ENCODE results near the gene DSCAML1. TPM values are rescaled to one million over a fixed set of nuclear protein-coding genes. Genes with fewer than 3 reads are reported as not detected.

The DSCAML1 gene
- total and polyA plus RNA-seq, 2 donors = 0.32 to 0.47 TPM

DNA sequence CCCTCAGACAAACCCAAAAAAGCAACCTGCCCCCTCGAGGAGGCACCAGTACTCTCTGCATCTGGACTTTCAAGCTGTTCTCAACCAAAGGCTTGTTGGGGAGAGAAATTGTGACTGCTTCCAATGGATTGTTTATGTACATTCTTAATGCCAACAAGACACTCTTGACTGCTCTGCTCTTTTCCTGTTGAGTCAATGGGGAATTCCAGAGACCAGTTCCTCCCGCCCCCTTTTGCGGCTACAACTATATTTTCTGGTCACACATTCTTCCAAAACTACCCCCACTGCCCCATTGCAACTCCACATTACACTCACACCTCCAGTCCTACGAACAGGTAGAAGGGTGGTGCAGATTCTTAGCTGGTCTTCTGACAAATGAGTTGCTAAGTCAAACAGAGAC, 187.0 kb downstream of the DSCAML1 start:
- no peak overlapping the region for H3K4me3 ChIP-seq (ENCODE audit: low read length in 2 of 2)
- H3K36me3 ChIP-seq (ENCODE audit: control insufficient read depth in 2 of 2, insufficient read depth in 2 of 2, low read length in 1 of 2) = no peaks in the 10 kb centered on the region
- WGBS = 87% methylated on average over 4 of the region's 4 CpGs
- no peaks in the 10 kb centered on the region for H3K4me1 ChIP-seq (ENCODE audit: control insufficient read depth in 2 of 2, insufficient read depth in 2 of 2, low read length in 2 of 2)
- H3K27me3 ChIP-seq (ENCODE audit: control insufficient read depth in 2 of 2, insufficient read depth in 1 of 2, low read length in 1 of 2) = peaks cover 0 to 12% of the 10 kb centered on the region in 2 donors
- DNase-seq (ENCODE audit: low read depth in 6 of 9, low spot score in 9 of 9) = no peak
- H3K27ac ChIP-seq (ENCODE audit: low read depth in 1 of 2, low read length in 1 of 2) = no peak overlapping the region
- no peaks in the 10 kb centered on the region for H3K9me3 ChIP-seq (ENCODE audit: control insufficient read depth in 2 of 2, insufficient read depth in 1 of 2, low read length in 1 of 2)

DNA sequence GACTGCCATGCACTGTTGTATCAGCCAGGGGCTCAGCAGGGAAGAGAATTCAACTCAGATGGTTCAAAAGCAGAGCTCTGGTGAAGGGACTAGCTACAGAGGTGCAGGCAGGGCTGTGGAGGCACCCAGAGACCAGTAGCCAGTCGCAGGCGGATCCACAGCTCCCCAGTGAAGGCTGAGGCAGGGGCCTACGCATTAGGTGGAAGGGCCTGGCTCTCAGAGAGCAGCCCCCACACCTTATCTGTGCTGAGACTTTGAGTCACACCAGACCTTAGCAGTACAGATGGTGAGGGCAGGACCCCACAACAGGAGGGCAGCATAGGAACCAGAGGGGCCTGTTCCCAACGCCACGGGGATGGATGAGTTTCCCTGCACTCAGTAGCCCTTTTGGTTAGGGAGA, 189.6 kb downstream of the DSCAML1 start:
- H3K27ac ChIP-seq (ENCODE audit: low read depth in 1 of 2, low read length in 1 of 2) = no peak overlapping the region
- no peak for DNase-seq (ENCODE audit: low read depth in 6 of 9, low spot score in 9 of 9)
- WGBS = 94% methylated on average over 5 of the region's 5 CpGs
- no peaks in the 10 kb centered on the region for H3K9me3 ChIP-seq (ENCODE audit: control insufficient read depth in 2 of 2, insufficient read depth in 1 of 2, low read length in 1 of 2)
- no peaks in the 10 kb centered on the region for H3K4me1 ChIP-seq (ENCODE audit: control insufficient read depth in 2 of 2, insufficient read depth in 2 of 2, low read length in 2 of 2)
- no peak overlapping the region for H3K4me3 ChIP-seq (ENCODE audit: low read length in 2 of 2)
- H3K36me3 ChIP-seq (ENCODE audit: control insufficient read depth in 2 of 2, insufficient read depth in 2 of 2, low read length in 1 of 2) = no peaks in the 10 kb centered on the region
- peaks cover 0 to 17% of the 10 kb centered on the region in 2 donors for H3K27me3 ChIP-seq (ENCODE audit: control insufficient read depth in 2 of 2, insufficient read depth in 1 of 2, low read length in 1 of 2)

DNA sequence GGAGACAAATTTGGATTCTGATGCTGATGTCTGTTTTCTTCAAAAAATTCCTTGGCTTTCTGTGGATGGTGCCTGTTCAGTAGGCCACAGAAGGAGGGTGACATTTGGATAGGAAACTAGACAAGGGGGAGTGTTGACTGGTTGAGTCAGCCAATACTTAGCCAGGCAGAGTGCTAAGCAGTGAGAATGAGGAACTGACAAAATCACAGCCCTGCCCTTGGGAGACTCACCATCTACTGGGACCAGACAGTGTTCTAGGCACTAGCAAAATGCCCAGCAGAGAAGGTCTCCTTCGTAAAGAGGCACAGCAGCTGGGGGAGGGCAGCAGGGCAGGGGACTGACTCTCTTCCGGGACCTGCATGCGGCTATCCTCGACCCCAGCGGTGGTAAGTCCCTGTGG, 190.2 kb downstream of the DSCAML1 start:
- H3K4me1 ChIP-seq (ENCODE audit: control insufficient read depth in 2 of 2, insufficient read depth in 2 of 2, low read length in 2 of 2) = no peaks in the 10 kb centered on the region
- peaks cover 0 to 15% of the 10 kb centered on the region in 2 donors for H3K27me3 ChIP-seq (ENCODE audit: control insufficient read depth in 2 of 2, insufficient read depth in 1 of 2, low read length in 1 of 2)
- no peak overlapping the region for H3K27ac ChIP-seq (ENCODE audit: low read depth in 1 of 2, low read length in 1 of 2)
- no peaks in the 10 kb centered on the region for H3K9me3 ChIP-seq (ENCODE audit: control insufficient read depth in 2 of 2, insufficient read depth in 1 of 2, low read length in 1 of 2)
- WGBS = 94% methylated on average over 5 of the region's 5 CpGs
- H3K4me3 ChIP-seq (ENCODE audit: low read length in 2 of 2) = no peak overlapping the region
- H3K36me3 ChIP-seq (ENCODE audit: control insufficient read depth in 2 of 2, insufficient read depth in 2 of 2, low read length in 1 of 2) = no peaks in the 10 kb centered on the region
- DNase-seq (ENCODE audit: low read depth in 6 of 9, low spot score in 9 of 9) = no peak

DNA sequence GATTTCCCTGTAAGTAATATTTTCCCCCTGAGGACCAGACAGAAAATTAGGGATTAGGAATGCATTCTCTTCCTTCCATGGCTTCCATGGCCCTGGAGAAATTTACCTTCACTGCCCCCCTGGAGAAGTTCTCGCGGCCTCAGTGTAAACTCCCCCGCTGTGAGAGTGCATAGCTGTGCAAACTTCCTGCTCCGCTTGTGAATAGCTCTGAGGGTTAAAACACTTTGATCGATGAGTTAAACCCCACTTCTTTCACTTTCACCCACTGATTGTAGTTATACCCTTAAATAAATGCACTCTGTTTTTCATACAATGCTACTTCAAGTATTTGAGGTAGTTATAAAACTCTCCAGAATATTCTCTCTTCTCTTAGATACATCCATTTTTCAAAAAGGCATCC, 190.8 kb downstream of the DSCAML1 start:
- Histone ChIP-seq H3K4me1 (ENCODE audit: control insufficient read depth in 2 of 2, insufficient read depth in 2 of 2, low read length in 2 of 2) (no peaks in the 10 kb centered on the region), H3K9me3 (ENCODE audit: control insufficient read depth in 2 of 2, insufficient read depth in 1 of 2, low read length in 1 of 2) (no peaks in the 10 kb centered on the region), H3K4me3 (ENCODE audit: low read length in 2 of 2) (no peak overlapping the region), H3K27me3 (ENCODE audit: control insufficient read depth in 2 of 2, insufficient read depth in 1 of 2, low read length in 1 of 2) (peaks cover 0 to 15% of the 10 kb centered on the region in 2 donors), H3K36me3 (ENCODE audit: control insufficient read depth in 2 of 2, insufficient read depth in 2 of 2, low read length in 1 of 2) (no peaks in the 10 kb centered on the region), H3K27ac (ENCODE audit: low read depth in 1 of 2, low read length in 1 of 2) (no peak overlapping the region)
- DNase-seq (ENCODE audit: low read depth in 6 of 9, low spot score in 9 of 9) = no peak
- 69% methylated on average over 5 of the region's 5 CpGs for WGBS

DNA sequence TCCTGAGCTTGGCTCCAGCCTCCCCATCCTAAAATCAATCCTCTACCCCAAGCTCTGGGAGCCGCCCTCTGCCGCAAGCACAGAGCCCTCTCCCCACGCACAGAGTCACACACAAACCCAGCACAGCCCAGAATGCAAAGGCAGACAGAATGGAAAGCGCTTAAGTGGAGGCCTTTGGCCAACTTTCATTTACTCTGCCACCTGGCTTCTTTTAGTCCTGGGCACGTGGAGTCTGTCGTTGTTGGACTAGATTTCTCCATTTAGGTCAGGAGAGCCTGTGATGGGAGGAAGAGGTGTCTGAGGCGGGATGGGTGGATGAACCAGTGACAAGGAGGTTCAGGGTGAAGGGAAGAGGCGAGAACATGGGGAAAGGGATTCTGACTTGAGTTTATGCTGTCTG, 191.7 kb downstream of the DSCAML1 start:
- Histone ChIP-seq H3K9me3 (ENCODE audit: control insufficient read depth in 2 of 2, insufficient read depth in 1 of 2, low read length in 1 of 2) (no peaks in the 10 kb centered on the region), H3K4me1 (ENCODE audit: control insufficient read depth in 2 of 2, insufficient read depth in 2 of 2, low read length in 2 of 2) (no peaks in the 10 kb centered on the region), H3K27ac (ENCODE audit: low read depth in 1 of 2, low read length in 1 of 2) (no peak overlapping the region), H3K36me3 (ENCODE audit: control insufficient read depth in 2 of 2, insufficient read depth in 2 of 2, low read length in 1 of 2) (no peaks in the 10 kb centered on the region), H3K4me3 (ENCODE audit: low read length in 2 of 2) (no peak overlapping the region), H3K27me3 (ENCODE audit: control insufficient read depth in 2 of 2, insufficient read depth in 1 of 2, low read length in 1 of 2) (peaks cover 0 to 22% of the 10 kb centered on the region in 2 donors)
- 95% methylated on average over 8 of the region's 8 CpGs for WGBS
- no peak for DNase-seq (ENCODE audit: low read depth in 6 of 9, low spot score in 9 of 9)

DNA sequence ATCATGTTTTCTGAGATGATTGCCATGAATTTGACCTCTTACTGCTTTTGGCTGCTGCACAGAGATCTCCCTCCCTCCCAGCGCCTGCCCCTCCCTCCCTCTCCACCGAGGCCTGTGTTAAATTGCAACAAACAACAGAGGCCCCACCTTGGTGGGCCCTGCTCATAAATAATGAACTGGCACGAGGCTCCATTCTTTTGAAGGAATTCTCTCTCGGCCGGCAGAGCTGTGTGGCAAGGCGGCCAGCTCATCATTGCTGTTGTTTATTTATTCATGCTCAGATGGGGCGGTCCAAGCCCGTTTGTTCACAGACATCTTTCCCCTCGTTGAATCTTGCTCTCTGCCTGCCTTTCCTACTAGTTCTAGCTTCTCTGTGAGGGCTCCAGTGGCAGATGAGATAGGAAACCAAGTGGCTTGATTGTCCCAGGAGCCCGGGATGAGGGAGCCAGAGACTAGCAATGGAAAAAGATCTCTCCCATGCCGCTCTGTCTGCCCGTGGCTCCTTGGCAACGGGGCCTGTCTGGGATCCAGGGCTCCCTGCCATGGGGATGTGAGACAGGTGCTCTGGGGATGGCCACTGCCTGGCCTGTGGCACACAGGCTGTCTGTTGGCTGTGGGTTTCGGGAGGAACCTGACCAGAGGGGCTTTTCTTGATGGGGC, 192.6 kb downstream of the DSCAML1 start:
- Histone ChIP-seq H3K4me3 (ENCODE audit: low read length in 2 of 2) (no peak overlapping the region), H3K9me3 (ENCODE audit: control insufficient read depth in 2 of 2, insufficient read depth in 1 of 2, low read length in 1 of 2) (no peaks in the 10 kb centered on the region), H3K36me3 (ENCODE audit: control insufficient read depth in 2 of 2, insufficient read depth in 2 of 2, low read length in 1 of 2) (no peaks in the 10 kb centered on the region), H3K27me3 (ENCODE audit: control insufficient read depth in 2 of 2, insufficient read depth in 1 of 2, low read length in 1 of 2) (peaks cover 0 to 30% of the 10 kb centered on the region in 2 donors), H3K27ac (ENCODE audit: low read depth in 1 of 2, low read length in 1 of 2) (no peak overlapping the region), H3K4me1 (ENCODE audit: control insufficient read depth in 2 of 2, insufficient read depth in 2 of 2, low read length in 2 of 2) (no peaks in the 10 kb centered on the region)
- DNase-seq (ENCODE audit: low read depth in 6 of 9, low spot score in 9 of 9) = no peak
- 72% methylated on average over 14 of the region's 14 CpGs for WGBS

DNA sequence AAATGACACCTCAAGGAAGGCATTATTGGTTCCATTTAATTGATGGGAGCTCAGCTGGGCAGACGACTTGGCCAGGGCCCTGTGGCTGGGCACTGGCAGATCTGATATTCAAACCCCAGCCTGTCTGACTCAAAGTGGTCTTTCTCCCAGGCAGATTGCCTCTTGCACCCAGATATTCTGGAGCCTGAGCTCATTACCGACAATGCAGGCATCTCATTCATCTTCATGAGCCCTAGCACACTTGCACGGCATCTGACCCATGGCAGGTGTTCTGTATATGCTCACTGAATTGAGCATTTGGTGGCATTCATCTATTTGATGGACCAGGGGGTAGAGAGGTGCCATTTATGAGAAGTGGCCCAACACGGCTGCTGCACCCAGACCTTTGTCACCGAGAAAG, 193.1 kb downstream of the DSCAML1 start:
- H3K4me1 ChIP-seq (ENCODE audit: control insufficient read depth in 2 of 2, insufficient read depth in 2 of 2, low read length in 2 of 2) = no peaks in the 10 kb centered on the region
- H3K27me3 ChIP-seq (ENCODE audit: control insufficient read depth in 2 of 2, insufficient read depth in 1 of 2, low read length in 1 of 2) = peaks cover 0 to 35% of the 10 kb centered on the region in 2 donors
- no peaks in the 10 kb centered on the region for H3K9me3 ChIP-seq (ENCODE audit: control insufficient read depth in 2 of 2, insufficient read depth in 1 of 2, low read length in 1 of 2)
- no peaks in the 10 kb centered on the region for H3K36me3 ChIP-seq (ENCODE audit: control insufficient read depth in 2 of 2, insufficient read depth in 2 of 2, low read length in 1 of 2)
- WGBS = 92% methylated on average over 5 of the region's 5 CpGs
- H3K27ac ChIP-seq (ENCODE audit: low read depth in 1 of 2, low read length in 1 of 2) = no peak overlapping the region
- no peak for DNase-seq (ENCODE audit: low read depth in 6 of 9, low spot score in 9 of 9)
- H3K4me3 ChIP-seq (ENCODE audit: low read length in 2 of 2) = no peak overlapping the region

DNA sequence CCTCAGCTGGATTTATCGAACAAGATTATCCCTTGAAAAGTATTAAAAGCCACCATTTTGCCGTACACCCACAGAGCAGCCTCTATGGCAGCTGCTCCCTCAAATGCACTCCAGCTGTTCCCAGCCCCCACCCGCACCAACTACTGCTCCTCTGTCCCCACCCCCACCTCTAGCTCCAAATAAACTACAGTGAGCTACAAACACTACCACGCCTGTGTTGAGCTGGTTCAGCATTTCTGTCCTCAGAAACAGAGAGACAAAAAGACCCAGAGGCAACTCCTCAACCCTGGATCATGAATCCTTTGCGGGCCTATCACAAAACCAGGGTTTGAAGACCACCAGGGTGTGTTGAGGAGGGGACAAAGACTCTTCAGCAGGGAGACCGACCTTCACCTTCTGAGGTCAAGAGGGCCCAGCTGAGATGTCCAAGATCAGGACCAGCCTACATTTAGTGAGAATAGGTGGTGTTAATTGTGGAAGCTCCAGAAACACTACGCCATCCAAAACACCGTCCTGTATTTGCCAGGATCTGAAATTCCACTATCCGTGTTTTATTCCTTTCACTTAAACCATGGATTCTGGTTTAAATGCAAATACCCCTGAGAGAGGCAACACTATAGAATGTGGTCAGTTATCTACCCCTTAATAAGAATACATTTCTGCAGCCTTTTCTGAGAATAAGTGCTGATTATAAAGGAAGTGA, 195.9 kb downstream of the DSCAML1 start:
- Histone ChIP-seq H3K9me3 (ENCODE audit: control insufficient read depth in 2 of 2, insufficient read depth in 1 of 2, low read length in 1 of 2) (no peaks in the 10 kb centered on the region), H3K27me3 (ENCODE audit: control insufficient read depth in 2 of 2, insufficient read depth in 1 of 2, low read length in 1 of 2) (peaks cover 0 to 39% of the 10 kb centered on the region in 2 donors)
- WGBS = 89% methylated on average over 9 of the region's 9 CpGs

DNA sequence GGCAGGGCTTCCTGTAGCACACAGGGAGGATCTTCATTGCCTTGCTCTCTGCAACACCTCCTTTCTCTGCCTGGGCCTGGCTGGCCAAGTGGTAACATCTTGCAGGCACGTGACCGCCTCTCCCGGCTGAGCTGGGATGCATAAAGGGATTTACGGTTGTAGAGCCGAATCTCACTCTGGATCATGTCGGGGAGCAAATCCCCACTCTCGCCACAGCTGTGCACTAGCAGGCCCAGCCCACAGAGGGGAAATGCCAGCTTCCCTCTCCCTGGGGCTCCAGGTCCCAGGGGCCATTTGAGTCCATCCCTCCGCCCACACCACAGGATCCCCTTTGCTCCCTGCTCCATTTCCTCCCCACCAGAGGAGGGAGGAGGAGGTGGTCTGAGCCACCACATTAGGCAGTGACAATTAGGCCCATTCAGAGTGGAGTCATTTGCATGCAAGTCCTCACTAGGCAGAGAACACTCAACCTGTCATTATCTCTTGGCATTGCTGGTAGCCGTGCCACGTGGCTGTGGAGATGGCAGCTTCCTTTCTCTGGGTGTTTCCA, 196.7 kb downstream of the DSCAML1 start:
- Histone ChIP-seq H3K4me1 (ENCODE audit: control insufficient read depth in 2 of 2, insufficient read depth in 2 of 2, low read length in 2 of 2) (no peaks in the 10 kb centered on the region), H3K4me3 (ENCODE audit: low read length in 2 of 2) (no peak overlapping the region), H3K9me3 (ENCODE audit: control insufficient read depth in 2 of 2, insufficient read depth in 1 of 2, low read length in 1 of 2) (no peaks in the 10 kb centered on the region), H3K36me3 (ENCODE audit: control insufficient read depth in 2 of 2, insufficient read depth in 2 of 2, low read length in 1 of 2) (no peaks in the 10 kb centered on the region), H3K27ac (ENCODE audit: low read depth in 1 of 2, low read length in 1 of 2) (no peak overlapping the region), H3K27me3 (ENCODE audit: control insufficient read depth in 2 of 2, insufficient read depth in 1 of 2, low read length in 1 of 2) (peaks cover 0 to 36% of the 10 kb centered on the region in 2 donors)
- WGBS = 52% methylated on average over 10 of the region's 10 CpGs
- DNase-seq (ENCODE audit: low read depth in 6 of 9, low spot score in 9 of 9) = no peak

More for the DNA sequence above, 195.9 kb downstream of the DSCAML1 start:
- no peak overlapping the region for H3K27ac ChIP-seq (ENCODE audit: low read depth in 1 of 2, low read length in 1 of 2)
- no peak overlapping the region for H3K4me3 ChIP-seq (ENCODE audit: low read length in 2 of 2)
- no peaks in the 10 kb centered on the region for H3K4me1 ChIP-seq (ENCODE audit: control insufficient read depth in 2 of 2, insufficient read depth in 2 of 2, low read length in 2 of 2)
- DNase-seq (ENCODE audit: low read depth in 6 of 9, low spot score in 9 of 9) = no peak
- no peaks in the 10 kb centered on the region for H3K36me3 ChIP-seq (ENCODE audit: control insufficient read depth in 2 of 2, insufficient read depth in 2 of 2, low read length in 1 of 2)

All from thymus (tissue), 11 donors.